Hypothalamus (tissue), 51 donors: ENCODE measurements around the gene GPATCH2L.

ENCODE experiments used
- DNase-seq, 51 donors: peaks; one replicate each; lab custom pipeline; 2025; lab: John Stamatoyannopoulos, UW

The GPATCH2L gene

GRCh38 chr14:76135722-76136121, 16.0 kb upstream of the GPATCH2L start:
- no peak for DNase-seq

- DNase-seq, result no peak
Measured at GRCh38 chr14:76136476-76137110, 15.1 kb upstream of the GPATCH2L start.

- DNase-seq, result no peak
Measured at GRCh38 chr14:76138119-76138757, 13.5 kb upstream of the GPATCH2L start.

GRCh38 chr14:76138758-76139723, 12.7 kb upstream of the GPATCH2L start:
- DNase-seq, result peak in 2 of 51 donors; percentile 6 to 12

GRCh38 chr14:76143642-76144041, 8.1 kb upstream of the GPATCH2L start:
- no peak for DNase-seq

GRCh38 chr14:76146976-76147375, 4.7 kb upstream of the GPATCH2L start:
- no peak for DNase-seq

GRCh38 chr14:76149196-76149595, 2.5 kb upstream of the GPATCH2L start:
- DNase-seq, result no peak

GRCh38 chr14:76152333-76152681, 585 bp downstream of the GPATCH2L start:
- peak in 31 of 51 donors; percentile 6 to 57 (median 26) for DNase-seq

- no peak for DNase-seq
Measured at GRCh38 chr14:76153919-76154318, 2.2 kb downstream of the GPATCH2L start.

GRCh38 chr14:76154539-76155126, 2.9 kb downstream of the GPATCH2L start:
- DNase-seq, result no peak

GRCh38 chr14:76163668-76164363, 12.1 kb downstream of the GPATCH2L start:
- no peak for DNase-seq

- no peak for DNase-seq
Measured at GRCh38 chr14:76168531-76168930, 16.8 kb downstream of the GPATCH2L start.

- DNase-seq, result no peak
Measured at GRCh38 chr14:76169776-76170175, 18.1 kb downstream of the GPATCH2L start.

GRCh38 chr14:76174982-76175381, 23.3 kb downstream of the GPATCH2L start:
- no peak for DNase-seq

GRCh38 chr14:76175942-76176341, 24.2 kb downstream of the GPATCH2L start:
- no peak for DNase-seq

GRCh38 chr14:76181546-76181945, 29.8 kb downstream of the GPATCH2L start:
- DNase-seq, result no peak

GRCh38 chr14:76186308-76187027, 34.7 kb downstream of the GPATCH2L start:
- DNase-seq, result no peak

- peak in 10 of 51 donors; percentile 2 to 32 (median 8) for DNase-seq
Measured at GRCh38 chr14:76191297-76191696, 39.6 kb downstream of the GPATCH2L start.

- DNase-seq, result no peak
Measured at GRCh38 chr14:76193696-76194095, 42.0 kb downstream of the GPATCH2L start.

GRCh38 chr14:76194327-76194726, 42.6 kb downstream of the GPATCH2L start:
- no peak for DNase-seq
